ENCODE measurements around the gene PIH1D1. TPM values are rescaled to one million over a fixed set of nuclear protein-coding genes. Genes with fewer than 3 reads are reported as not detected.
A peak's percentile ranks its signal among the peaks of the same experiment; 100 is the strongest.

The PIH1D1 gene
- total and polyA plus RNA-seq, 2 of the 13 experiments (the other 11 are each of a cell fraction or from before 2014, with no cell fraction given), result 110 to 137 TPM

DNA sequence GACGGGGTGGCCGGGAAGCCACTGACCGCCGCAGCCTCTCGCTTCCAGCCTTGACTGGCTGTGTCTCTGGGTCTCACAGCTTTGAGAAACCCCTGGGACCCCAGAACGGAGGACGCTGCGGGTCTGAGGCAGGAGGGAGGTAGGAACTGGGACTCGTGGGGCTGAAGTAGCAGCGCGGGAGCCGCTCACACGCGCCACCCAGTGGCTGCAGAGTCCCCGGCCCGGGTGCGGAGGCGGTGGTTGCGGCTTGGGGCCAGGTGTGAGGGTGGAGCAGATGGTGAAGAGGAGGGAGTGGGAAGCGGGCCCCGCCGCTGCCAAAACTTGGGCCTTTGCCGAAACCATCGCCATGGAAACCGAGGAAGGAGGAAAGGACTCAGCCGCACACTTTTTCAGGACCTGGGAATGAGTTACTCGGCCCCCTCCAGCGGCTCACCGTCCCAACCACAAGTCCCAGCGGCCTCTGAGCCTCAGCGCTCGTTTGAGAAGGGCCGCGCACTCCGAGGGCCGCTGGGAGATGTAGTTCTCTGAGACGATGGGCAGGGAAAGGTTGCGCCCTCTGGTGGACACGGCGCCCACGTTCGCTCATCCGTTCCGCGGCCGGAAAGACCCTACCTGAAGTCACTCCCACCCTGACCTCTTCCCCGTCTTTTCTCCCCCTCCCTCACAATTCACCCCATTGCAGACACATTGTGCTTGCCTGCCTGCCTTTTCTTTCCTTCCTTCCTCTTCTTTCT lies 8.1 kb downstream of the PIH1D1 start (continued):
- TF ChIP-seq, protein P1, sequence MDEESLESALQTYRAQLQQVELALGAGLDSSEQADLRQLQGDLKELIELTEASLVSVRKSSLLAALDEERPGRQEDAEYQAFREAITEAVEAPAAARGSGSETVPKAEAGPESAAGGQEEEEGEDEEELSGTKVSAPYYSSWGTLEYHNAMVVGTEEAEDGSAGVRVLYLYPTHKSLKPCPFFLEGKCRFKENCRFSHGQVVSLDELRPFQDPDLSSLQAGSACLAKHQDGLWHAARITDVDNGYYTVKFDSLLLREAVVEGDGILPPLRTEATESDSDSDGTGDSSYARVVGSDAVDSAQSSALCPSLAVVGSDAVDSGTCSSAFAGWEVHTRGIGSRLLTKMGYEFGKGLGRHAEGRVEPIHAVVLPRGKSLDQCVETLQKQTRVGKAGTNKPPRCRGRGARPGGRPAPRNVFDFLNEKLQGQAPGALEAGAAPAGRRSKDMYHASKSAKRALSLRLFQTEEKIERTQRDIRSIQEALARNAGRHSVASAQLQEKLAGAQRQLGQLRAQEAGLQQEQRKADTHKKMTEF (CRISPR knock-in tag; IDR thresholded peaks at IDR 0.05), result peak; percentile 53; the same call in 1 of the 2 replicates
- TF ChIP-seq, protein P2, sequence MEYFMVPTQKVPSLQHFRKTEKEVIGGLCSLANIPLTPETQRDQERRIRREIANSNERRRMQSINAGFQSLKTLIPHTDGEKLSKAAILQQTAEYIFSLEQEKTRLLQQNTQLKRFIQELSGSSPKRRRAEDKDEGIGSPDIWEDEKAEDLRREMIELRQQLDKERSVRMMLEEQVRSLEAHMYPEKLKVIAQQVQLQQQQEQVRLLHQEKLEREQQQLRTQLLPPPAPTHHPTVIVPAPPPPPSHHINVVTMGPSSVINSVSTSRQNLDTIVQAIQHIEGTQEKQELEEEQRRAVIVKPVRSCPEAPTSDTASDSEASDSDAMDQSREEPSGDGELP (IDR thresholded peaks at IDR 0.05; ENCODE audit: borderline replicate concordance, low read depth), result 0 out of 2 replicates have a peak, but pooled peaks have one; percentile 45
- TF ChIP-seq ZKSCAN5 (CRISPR knock-in tag; IDR thresholded peaks at IDR 0.05), result no peak
- TF ChIP-seq FOXM1 (CRISPR knock-in tag; IDR thresholded peaks at IDR 0.05), result no peak
- TF ChIP-seq MZF1 (CRISPR knock-in tag; IDR thresholded peaks at IDR 0.05; ENCODE audit: borderline replicate concordance), result no peak
- TF ChIP-seq, protein P3, sequence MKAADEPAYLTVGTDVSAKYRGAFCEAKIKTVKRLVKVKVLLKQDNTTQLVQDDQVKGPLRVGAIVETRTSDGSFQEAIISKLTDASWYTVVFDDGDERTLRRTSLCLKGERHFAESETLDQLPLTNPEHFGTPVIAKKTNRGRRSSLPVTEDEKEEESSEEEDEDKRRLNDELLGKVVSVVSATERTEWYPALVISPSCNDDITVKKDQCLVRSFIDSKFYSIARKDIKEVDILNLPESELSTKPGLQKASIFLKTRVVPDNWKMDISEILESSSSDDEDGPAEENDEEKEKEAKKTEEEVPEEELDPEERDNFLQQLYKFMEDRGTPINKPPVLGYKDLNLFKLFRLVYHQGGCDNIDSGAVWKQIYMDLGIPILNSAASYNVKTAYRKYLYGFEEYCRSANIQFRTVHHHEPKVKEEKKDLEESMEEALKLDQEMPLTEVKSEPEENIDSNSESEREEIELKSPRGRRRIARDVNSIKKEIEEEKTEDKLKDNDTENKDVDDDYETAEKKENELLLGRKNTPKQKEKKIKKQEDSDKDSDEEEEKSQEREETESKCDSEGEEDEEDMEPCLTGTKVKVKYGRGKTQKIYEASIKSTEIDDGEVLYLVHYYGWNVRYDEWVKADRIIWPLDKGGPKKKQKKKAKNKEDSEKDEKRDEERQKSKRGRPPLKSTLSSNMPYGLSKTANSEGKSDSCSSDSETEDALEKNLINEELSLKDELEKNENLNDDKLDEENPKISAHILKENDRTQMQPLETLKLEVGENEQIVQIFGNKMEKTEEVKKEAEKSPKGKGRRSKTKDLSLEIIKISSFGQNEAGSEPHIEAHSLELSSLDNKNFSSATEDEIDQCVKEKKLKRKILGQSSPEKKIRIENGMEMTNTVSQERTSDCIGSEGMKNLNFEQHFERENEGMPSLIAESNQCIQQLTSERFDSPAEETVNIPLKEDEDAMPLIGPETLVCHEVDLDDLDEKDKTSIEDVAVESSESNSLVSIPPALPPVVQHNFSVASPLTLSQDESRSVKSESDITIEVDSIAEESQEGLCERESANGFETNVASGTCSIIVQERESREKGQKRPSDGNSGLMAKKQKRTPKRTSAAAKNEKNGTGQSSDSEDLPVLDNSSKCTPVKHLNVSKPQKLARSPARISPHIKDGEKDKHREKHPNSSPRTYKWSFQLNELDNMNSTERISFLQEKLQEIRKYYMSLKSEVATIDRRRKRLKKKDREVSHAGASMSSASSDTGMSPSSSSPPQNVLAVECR (CRISPR knock-in tag; IDR thresholded peaks at IDR 0.05; ENCODE audit: borderline replicate concordance), result peak; percentile 80; the same call in 1 of the 2 replicates
- no peak for TF ChIP-seq ZFP36L2 (CRISPR knock-in tag; IDR thresholded peaks at IDR 0.05)
- TF ChIP-seq AKAP8 (CRISPR knock-in tag; IDR thresholded peaks at IDR 0.05), result 0 out of 2 replicates have a peak, but pooled peaks have one; percentile 53
- TF ChIP-seq FOXJ3 (CRISPR knock-in tag; IDR thresholded peaks at IDR 0.05; ENCODE audit: borderline replicate concordance), result no peak
- TF ChIP-seq, protein P4, sequence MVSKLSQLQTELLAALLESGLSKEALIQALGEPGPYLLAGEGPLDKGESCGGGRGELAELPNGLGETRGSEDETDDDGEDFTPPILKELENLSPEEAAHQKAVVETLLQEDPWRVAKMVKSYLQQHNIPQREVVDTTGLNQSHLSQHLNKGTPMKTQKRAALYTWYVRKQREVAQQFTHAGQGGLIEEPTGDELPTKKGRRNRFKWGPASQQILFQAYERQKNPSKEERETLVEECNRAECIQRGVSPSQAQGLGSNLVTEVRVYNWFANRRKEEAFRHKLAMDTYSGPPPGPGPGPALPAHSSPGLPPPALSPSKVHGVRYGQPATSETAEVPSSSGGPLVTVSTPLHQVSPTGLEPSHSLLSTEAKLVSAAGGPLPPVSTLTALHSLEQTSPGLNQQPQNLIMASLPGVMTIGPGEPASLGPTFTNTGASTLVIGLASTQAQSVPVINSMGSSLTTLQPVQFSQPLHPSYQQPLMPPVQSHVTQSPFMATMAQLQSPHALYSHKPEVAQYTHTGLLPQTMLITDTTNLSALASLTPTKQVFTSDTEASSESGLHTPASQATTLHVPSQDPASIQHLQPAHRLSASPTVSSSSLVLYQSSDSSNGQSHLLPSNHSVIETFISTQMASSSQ (IDR thresholded peaks at IDR 0.05; ENCODE audit: low read depth), result no peak
- TF ChIP-seq, protein P4 (CRISPR knock-in tag; IDR thresholded peaks at IDR 0.05; ENCODE audit: borderline replicate concordance), result peak; percentile 50; the same call in 1 of the 2 replicates
- peak; percentile 75; the same call in 1 of the 2 replicates for TF ChIP-seq ZNF547 (CRISPR knock-in tag; IDR thresholded peaks at IDR 0.05)
- no peak for TF ChIP-seq TARDBP (CRISPR knock-in tag; IDR thresholded peaks at IDR 0.05)
- TF ChIP-seq MXI1 (IDR thresholded peaks at IDR 0.05; ENCODE audit: borderline replicate concordance, low read depth, low read length), result peak; percentile 64; the same call in 1 of the 3 replicates
